Gastroesophageal sphincter (tissue), 4 donors: Measurements from ENCODE around the gene GNS. TPM values are rescaled to one million over a fixed set of nuclear protein-coding genes. Genes with fewer than 3 reads are reported as not detected.

ENCODE experiments used
- ATAC-seq: fragments of 150-250 bp; one replicate; pipeline ENCODE4 v1.9.1; 2016; ENCODE audit warnings: mild to moderate bottlenecking, moderate library complexity
- H3K27ac ChIP-seq, 4 donors: fragments of 200-600 bp; sonication (generic) in 3 of 4; 1 replicate in 3 of 4; 2 replicates in 1 of 4; pipeline ENCODE4 v1.5.1; 2016 to 2019
- H3K27me3 ChIP-seq: fragments of 200-600 bp; sonication (generic); one replicate; pipeline ENCODE4 v1.5.1; 2019
- H3K36me3 ChIP-seq, 2 donors: fragments of 200-600 bp; sonication (generic); one replicate each; pipeline ENCODE4 v1.5.1; 2019; ENCODE audit warnings: control low read depth in 1 of 2
- H3K4me1 ChIP-seq, 3 donors: fragments of 200-600 bp; sonication (generic); 1 replicate in 2 of 3; 2 replicates in 1 of 3; pipeline ENCODE4 v1.5.1; 2016 to 2019; ENCODE audit warnings: control low read depth in 2 of 3
- H3K4me3 ChIP-seq, 2 donors: fragments of 200-600 bp; sonication (generic); one replicate each; pipeline ENCODE4 v1.5.1; 2019; ENCODE audit warnings: mild to moderate bottlenecking in 1 of 2, moderate library complexity in 1 of 2
- H3K9me3 ChIP-seq, 3 donors: fragments of 200-600 bp; sonication (generic); one replicate each; pipeline ENCODE4 v1.5.1; 2017 to 2019; ENCODE audit warnings: control low read depth in 2 of 3
- CTCF ChIP-seq, 4 experiments: fragments of 200-600 bp in 2 of 4; fragments of 450-650 bp in 2 of 4; sonication (generic) in 1 of 4; IDR thresholded peaks; one replicate each; pipeline ENCODE4 v1.5.1; 2017 to 2019; ENCODE audit warnings: antibody characterized with exemption in 4 of 4, mild to moderate bottlenecking in 2 of 4, moderate library complexity in 2 of 4
- EP300 ChIP-seq: sonication (generic); formaldehyde crosslinking; IDR thresholded peaks from one replicate; pipeline ENCODE4 v1.6.1; 2017; ENCODE audit warnings: antibody characterized with exemption, mild to moderate bottlenecking
- POLR2A ChIP-seq, 2 donors: fragments of 450-650 bp; IDR thresholded peaks; one replicate each; pipeline ENCODE4 v1.6.1; 2017; ENCODE audit warnings: antibody characterized with exemption in 2 of 2, mild to moderate bottlenecking in 2 of 2, moderate library complexity in 1 of 2
- POLR2AphosphoS5 ChIP-seq: sonication (generic); formaldehyde crosslinking; IDR thresholded peaks from one replicate; pipeline ENCODE4 v1.6.1; 2017; ENCODE audit warnings: antibody characterized with exemption
- WGBS, 2 donors: methylation state at CpG; one replicate each; pipeline ENCODE4 v1.1.5; 2018; ENCODE audit warnings: low coverage in 1 of 2; 5-methylcytosine and 5-hydroxymethylcytosine counted together
- total RNA-seq, 4 donors: library from RNA; depleted of rRNA; stranded (reverse); fragments of >200 nt; gene quantifications; one replicate each; pipeline ENCODE4 v1.1.0, GENCODE V29; 2016

GNS gene
- total RNA-seq, 4 donors from 2014 or later, result 69.3 to 116 (median 89.7) TPM

GRCh38 chr12:64731683-64732082 lies 27.5 kb downstream of the GNS start:
- Histone ChIP-seq H3K4me1 (peaks cover 0 to 7% (median 0%) of the 10 kb centered on the region in 3 donors), H3K27me3 (no peaks in the 10 kb centered on the region), H3K9me3 (no peaks in the 10 kb centered on the region), H3K4me3 (no peak overlapping the region), H3K36me3 (peaks cover 0 to 85% of the 10 kb centered on the region in 2 donors), H3K27ac (no peak overlapping the region)
- TF ChIP-seq POLR2A (IDR thresholded peaks at IDR 0.05) (no peak), EP300 (no peak), CTCF (IDR thresholded peaks at IDR 0.05) (no peak), POLR2AphosphoS5 (no peak)
- WGBS, 2 donors, result 95 to 98% methylated on average over 4 of the region's 4 CpGs
- no peak for ATAC-seq

GRCh38 chr12:64730588-64730969 lies 28.6 kb downstream of the GNS start:
- H3K36me3 ChIP-seq, result peaks cover 0 to 83% of the 10 kb centered on the region in 2 donors
- ATAC-seq, result no peak
- peak overlapping the region in 2 of 4 donors; percentile 9 to 24 for H3K27ac ChIP-seq
- TF ChIP-seq CTCF (IDR thresholded peaks at IDR 0.05) (no peak), EP300 (no peak), POLR2AphosphoS5 (no peak), POLR2A (IDR thresholded peaks at IDR 0.05) (no peak)
- H3K27me3 ChIP-seq, result no peaks in the 10 kb centered on the region
- no peak overlapping the region for H3K4me3 ChIP-seq
- WGBS, 2 donors, result 14 to 49% methylated on average over 1 to 2 of the region's 2 CpGs
- peaks cover 0 to 7% (median 0%) of the 10 kb centered on the region in 3 donors for H3K4me1 ChIP-seq
- no peaks in the 10 kb centered on the region for H3K9me3 ChIP-seq

- TF ChIP-seq POLR2A (IDR thresholded peaks at IDR 0.05) (no peak), POLR2AphosphoS5 (no peak), CTCF (IDR thresholded peaks at IDR 0.05) (no peak), EP300 (no peak)
- WGBS, 2 donors, result 48 to 74% methylated on average over 2 of the region's 2 CpGs
- Histone ChIP-seq H3K27me3 (no peaks in the 10 kb centered on the region), H3K27ac (peak overlapping the region in 2 of 4 donors; percentile 9 to 24), H3K9me3 (no peaks in the 10 kb centered on the region), H3K36me3 (peaks cover 0 to 83% of the 10 kb centered on the region in 2 donors), H3K4me1 (peaks cover 0 to 7% (median 0%) of the 10 kb centered on the region in 3 donors), H3K4me3 (no peak overlapping the region)
- ATAC-seq, result no peak
These were observed 29.2 kb downstream of the GNS start for GRCh38 chr12:64729909-64730587.

GRCh38 chr12:64724201-64724745 lies 34.9 kb downstream of the GNS start:
- no peak for TF ChIP-seq CTCF (IDR thresholded peaks at IDR 0.05)
- no peak for TF ChIP-seq POLR2AphosphoS5
- TF ChIP-seq POLR2A (IDR thresholded peaks at IDR 0.05), result no peak
- no peak for TF ChIP-seq EP300
- no peaks in the 10 kb centered on the region for H3K4me1 ChIP-seq
- H3K36me3 ChIP-seq, result peaks cover 0 to 96% of the 10 kb centered on the region in 2 donors
- WGBS, 2 donors, result 92 to 94% methylated on average over 3 to 11 of the region's 11 CpGs
- no peaks in the 10 kb centered on the region for H3K27me3 ChIP-seq
- ATAC-seq, result no peak
- H3K27ac ChIP-seq, result no peak overlapping the region
- H3K4me3 ChIP-seq, result no peak overlapping the region
- H3K9me3 ChIP-seq, result no peaks in the 10 kb centered on the region

GRCh38 chr12:64723630-64724029 lies 35.6 kb downstream of the GNS start:
- no peak for ATAC-seq
- no peaks in the 10 kb centered on the region for H3K4me1 ChIP-seq
- H3K9me3 ChIP-seq, result no peaks in the 10 kb centered on the region
- no peaks in the 10 kb centered on the region for H3K27me3 ChIP-seq
- WGBS, 2 donors, result 93 to 100% methylated on average over 2 of the region's 2 CpGs
- TF ChIP-seq CTCF (IDR thresholded peaks at IDR 0.05), result no peak
- no peak for TF ChIP-seq POLR2AphosphoS5
- TF ChIP-seq EP300, result no peak
- TF ChIP-seq POLR2A (IDR thresholded peaks at IDR 0.05), result no peak
- H3K4me3 ChIP-seq, result no peak overlapping the region
- H3K36me3 ChIP-seq, result peaks cover 0 to 98% of the 10 kb centered on the region in 2 donors
- H3K27ac ChIP-seq, result no peak overlapping the region
